HG03558 (cell line): ENCODE data around the gene TPRX1.
"Not testable (repeated sequence)": the region's sequence is repeated elsewhere in the genome, so short reads cannot be mapped to it uniquely, and the experiment has no call there.

Experiments used
- ATAC-seq: cut with Tn5 transposase; IDR thresholded peaks from one replicate; pipeline ENCODE4 v1.9.1; 2021; ENCODE audit warnings: moderate number of reproducible peaks; ENCODE audit not compliant: unreplicated experiment; ENCODE audit errors: extremely low read depth

TPRX1 gene

GRCh38 chr19:47804451-47804850 is at the start of gene TPRX1:
Gene TPRX1, minus strand, starts transcription at chr19:47804551. Its CDS starts 12 bp downstream, at chr19:47804539.
- not testable (repeated sequence) for ATAC-seq

DNA sequence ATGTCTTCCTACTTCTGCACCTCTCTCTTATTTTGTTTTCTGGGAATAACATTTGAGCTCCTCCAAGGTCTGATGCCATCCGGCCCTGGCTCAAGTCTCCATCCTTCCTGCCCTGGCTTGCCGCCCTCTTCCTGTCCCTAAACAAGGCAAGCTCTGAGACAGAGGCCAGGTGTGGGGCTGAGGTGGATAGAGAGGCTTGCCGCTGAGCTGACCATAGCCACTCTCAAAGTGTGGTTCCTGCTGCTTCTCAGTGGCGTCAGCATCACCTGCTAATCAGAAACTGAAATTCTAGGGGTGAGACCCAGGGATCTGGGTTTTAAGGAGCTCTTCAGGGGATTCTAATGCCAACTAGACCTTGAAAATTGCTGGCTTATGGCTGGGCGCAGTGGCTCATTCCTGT is 48.7 kb upstream of the TPRX1 start:
- ATAC-seq = no peak

DNA sequence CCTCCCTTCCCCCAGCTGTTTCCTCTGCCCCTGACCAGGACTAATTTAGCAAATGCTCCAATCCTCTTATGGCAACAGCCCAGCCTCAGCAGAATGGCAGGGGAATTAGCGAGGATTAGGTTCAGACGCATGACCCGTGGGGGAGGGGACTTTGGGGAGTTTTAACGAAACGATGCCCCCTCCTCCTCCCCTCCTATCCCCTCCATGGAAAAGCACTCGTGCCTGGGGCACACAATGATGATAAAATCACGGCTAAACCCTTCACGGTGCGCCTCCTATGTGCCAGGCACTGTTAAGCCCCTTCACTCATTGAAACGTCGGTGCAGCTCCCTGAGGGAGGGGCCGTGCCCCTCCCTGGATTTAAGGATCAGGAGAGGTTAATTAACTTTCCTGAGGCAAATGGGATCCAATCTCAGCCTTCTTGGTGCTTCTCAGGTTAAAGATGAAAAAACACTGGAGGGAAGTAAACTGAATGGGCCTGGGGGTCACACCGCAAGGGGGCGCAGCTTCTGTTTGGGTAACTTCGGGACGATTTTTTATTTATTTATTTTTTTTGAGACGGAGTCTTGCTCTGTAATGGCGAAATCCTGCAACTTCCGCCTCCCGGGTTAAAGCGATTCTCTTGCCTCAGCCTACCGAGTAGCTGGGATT is 44.6 kb upstream of the TPRX1 start:
- ATAC-seq = no peak

GRCh38 chr19:47848425-47848822 is 44.1 kb upstream of the TPRX1 start:
- ATAC-seq = no peak

- ATAC-seq = no peak
Observed at GRCh38 chr19:47842941-47843340, 38.6 kb upstream of the TPRX1 start.

- no peak for ATAC-seq
Observed at GRCh38 chr19:47839913-47840312, 35.6 kb upstream of the TPRX1 start.

DNA sequence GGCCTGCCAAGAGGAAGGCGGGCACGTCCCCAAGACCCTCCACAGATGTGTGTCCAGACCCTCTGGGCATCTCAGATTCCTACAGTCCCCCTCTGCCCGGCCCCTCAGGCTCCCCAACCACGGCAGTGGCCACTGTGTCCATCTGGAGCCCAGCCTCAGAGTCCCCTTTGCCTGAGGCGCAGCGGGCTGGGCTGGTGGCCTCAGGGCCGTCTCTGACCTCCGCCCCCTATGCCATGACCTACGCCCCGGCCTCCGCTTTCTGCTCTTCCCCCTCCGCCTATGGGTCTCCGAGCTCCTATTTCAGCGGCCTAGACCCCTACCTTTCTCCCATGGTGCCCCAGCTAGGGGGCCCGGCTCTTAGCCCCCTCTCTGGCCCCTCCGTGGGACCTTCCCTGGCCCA is 35.1 kb upstream of the TPRX1 start:
- ATAC-seq = no peak

DNA sequence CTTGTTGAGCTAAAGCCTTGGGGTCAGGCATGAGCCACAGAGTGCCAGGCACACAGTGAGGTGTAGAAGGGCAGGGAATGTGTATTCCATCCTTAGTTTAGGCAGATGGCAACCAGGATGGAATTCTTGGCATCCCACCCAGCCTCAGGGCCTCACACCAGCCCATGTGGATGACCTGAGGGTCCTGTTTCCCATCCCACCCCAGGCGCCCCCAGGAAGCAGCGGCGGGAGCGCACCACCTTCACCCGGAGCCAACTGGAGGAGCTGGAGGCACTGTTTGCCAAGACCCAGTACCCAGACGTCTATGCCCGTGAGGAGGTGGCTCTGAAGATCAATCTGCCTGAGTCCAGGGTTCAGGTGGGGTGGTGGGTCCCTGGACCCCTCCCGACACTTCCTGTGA is 31.7 kb upstream of the TPRX1 start:
- ATAC-seq = no peak

DNA sequence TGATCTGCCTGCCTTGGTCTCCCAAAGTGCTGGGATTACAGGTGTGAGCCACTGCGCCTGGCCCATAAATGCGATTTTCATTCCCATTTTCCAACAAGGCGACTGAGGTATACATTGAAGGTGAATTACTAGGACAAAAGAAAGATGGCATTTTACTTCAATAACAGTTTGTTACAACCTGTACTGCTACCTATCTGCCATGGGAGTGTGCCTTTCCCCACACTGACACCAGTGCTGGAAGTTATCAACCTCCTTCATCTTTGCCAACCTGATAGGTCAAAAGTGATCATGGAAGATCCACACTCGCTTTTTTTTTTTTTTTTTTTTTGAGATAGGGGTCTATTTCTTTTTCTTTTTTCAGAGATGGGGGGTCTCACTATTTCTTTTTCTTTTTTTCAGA is 28.4 kb upstream of the TPRX1 start:
- ATAC-seq = no peak

DNA sequence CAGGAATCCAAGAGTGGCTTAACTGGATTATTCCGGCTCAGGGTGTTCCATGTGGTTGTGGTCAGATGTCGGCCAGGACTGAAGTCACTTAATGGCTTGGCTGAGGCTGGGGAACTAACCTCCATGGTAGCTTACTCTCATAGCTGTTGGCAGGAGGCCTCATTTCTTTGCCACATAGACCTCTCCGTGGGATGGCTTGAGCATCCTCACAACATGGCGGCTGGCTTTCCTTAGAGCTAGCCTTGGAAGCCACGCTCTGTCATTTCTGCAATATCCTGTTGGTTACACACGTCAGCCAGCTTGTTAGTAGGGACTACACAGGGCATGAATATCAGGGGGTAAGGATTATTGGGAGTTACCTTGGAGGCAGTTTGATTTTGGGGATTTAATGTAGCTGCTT is 22.4 kb upstream of the TPRX1 start:
- no peak for ATAC-seq

DNA sequence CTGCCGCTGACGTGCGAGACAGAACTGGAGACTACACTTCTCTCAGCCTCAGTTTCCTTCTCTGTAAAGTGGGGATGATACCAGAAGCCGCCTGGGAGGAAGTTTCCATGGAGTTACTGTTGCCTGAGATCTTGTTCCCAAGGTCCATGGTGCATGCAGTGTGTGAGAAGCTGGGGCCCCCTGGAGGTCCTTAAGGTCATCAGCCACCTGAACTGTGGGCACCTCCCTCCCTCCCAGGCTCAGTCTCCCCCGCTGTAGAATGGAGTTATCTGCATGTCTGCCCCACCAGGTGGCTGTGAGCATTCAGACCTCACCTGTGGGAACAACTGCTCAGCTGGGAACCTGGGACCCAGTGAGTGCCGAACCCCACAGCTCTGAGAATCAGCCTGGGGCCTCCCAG is 20.0 kb upstream of the TPRX1 start:
- ATAC-seq = no peak

GRCh38 chr19:47821460-47822020 is 17.2 kb upstream of the TPRX1 start, which contains the start of gene CRX:
Gene CRX, plus strand, starts transcription at chr19:47821937. Its CDS starts 12,507 bp downstream, at chr19:47834444.
- ATAC-seq = no peak

DNA sequence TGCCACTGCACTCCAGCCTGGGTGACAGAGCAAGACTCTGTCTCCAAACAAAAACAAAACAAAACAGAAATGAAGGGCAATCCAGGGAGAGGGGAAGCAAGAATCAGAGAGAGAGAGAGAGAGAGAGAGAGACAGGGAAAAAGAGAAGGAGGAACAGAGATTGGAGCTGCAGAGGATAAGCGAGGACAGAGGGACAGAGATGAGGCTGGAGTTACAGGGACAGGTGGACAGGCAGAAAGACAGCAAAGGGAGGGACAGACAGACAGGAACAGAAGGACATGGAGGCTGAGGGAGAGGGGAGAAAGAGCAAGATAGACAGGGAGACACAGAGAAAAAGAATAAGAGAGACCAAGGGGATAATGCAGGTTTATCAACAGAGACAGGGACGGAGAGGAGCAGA is 16.1 kb upstream of the TPRX1 start:
- no peak for ATAC-seq

GRCh38 chr19:47819858-47820257 is 15.5 kb upstream of the TPRX1 start:
- ATAC-seq = no peak

DNA sequence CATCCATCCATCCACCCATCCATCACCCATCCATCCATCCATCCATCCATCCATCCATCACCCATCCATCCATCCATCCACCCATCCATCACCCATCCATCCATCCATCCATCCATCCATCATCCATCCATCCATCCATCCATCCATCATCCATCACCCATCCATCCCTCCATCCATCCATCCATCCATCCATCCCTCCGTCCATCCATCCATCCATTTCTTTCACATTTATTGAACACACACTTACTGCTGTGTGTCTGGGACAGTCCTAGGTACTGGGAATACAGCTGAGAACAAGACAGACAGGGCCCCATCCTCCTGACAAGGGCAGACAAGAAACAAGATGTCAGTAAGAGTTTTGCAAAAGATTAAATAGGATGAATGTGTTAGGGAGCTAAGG is 13.9 kb upstream of the TPRX1 start:
- not testable (repeated sequence) for ATAC-seq

DNA sequence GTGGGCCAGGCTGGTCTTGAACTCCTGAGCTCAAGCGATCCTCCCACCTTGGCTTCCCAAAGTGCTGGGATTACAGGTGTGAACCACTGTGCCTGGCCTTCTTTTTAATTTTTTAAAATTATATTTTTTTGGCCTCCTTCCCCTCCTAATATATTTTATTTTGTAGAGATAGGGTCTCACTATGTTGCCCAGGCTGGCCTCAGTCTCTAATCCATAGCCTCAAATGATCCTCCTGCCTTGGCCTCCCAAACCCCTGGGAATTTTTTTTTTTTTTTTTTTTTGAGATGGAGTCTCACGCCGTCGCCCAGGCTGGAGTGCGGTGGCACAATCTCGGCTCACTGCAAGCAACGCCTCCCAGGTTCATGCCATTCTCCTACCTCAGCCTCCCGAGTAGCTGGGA is 11.9 kb upstream of the TPRX1 start:
- not testable (repeated sequence) for ATAC-seq

DNA sequence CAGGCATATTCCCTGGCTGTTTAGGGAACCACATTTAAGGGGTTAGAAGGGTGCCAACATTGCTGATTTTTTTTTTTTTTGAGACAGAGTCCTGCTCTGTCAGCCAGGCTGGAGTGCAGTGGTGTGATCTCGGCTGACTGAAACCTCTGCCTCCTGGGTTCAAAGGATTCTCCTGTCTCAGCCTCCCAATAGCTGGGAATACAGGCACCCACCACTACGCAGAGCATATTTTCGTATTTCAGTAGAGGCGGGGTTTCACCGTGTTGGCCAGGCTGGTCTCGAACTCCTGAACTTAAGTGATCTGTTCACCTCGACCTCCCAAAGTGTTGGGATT is 9.6 kb upstream of the TPRX1 start:
- no peak for ATAC-seq

GRCh38 chr19:47813304-47813994 is 9.1 kb upstream of the TPRX1 start:
- ATAC-seq = no peak

GRCh38 chr19:47806435-47806834 is 2.1 kb upstream of the TPRX1 start:
- ATAC-seq = no peak

GRCh38 chr19:47805313-47805712 is 962 bp upstream of the TPRX1 start:
- ATAC-seq = no peak

GRCh38 chr19:47803671-47804070 is 680 bp downstream of the TPRX1 start:
- ATAC-seq = not testable (repeated sequence)

DNA sequence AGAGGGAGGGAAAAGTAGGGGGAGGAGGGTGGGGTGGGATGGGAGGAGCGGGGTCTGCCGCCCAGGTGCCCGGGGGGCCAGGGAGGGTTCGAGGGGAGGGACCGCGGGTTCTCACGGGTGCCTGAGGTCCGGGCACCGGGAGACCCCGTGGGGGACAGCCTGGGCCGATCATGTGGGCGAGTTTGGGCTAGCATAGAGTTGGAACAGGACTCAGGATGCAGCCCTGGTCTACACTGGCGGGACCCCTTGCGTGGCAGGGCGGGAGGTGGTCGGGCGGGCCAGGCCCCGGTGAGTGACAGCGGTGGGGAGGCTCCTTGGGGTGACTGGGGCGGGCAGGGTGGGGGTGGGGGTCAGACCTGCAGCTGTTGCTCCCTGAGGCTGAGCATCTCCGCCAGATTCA is 1.2 kb downstream of the TPRX1 start:
- not testable (repeated sequence) for ATAC-seq
